HG03460 (cell line): ENCODE data around the gene TPP2.

Source experiments
- ATAC-seq: cut with Tn5 transposase; IDR thresholded peaks from one replicate; pipeline ENCODE4 v1.9.1; 2021; ENCODE audit not compliant: unreplicated experiment

The TPP2 gene

DNA sequence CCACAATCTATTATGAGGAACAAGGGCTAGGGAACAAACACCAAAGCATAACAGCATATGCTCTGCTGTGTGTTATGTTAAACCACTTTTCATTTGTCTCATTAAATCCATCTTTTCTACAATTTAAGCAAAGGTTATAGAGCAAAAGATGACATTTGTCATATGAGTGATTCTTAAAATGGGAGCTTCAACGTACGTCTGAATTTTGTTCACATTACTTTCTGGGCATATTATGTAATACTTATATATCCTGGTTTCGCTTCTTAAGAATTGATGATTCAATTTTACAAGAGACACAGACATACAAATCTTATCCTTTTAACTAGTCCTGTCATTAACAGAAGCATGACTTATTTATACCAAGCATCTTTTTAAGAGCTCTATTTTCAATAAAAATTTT, 3.3 kb upstream of the TPP2 start:
- no peak for ATAC-seq

DNA sequence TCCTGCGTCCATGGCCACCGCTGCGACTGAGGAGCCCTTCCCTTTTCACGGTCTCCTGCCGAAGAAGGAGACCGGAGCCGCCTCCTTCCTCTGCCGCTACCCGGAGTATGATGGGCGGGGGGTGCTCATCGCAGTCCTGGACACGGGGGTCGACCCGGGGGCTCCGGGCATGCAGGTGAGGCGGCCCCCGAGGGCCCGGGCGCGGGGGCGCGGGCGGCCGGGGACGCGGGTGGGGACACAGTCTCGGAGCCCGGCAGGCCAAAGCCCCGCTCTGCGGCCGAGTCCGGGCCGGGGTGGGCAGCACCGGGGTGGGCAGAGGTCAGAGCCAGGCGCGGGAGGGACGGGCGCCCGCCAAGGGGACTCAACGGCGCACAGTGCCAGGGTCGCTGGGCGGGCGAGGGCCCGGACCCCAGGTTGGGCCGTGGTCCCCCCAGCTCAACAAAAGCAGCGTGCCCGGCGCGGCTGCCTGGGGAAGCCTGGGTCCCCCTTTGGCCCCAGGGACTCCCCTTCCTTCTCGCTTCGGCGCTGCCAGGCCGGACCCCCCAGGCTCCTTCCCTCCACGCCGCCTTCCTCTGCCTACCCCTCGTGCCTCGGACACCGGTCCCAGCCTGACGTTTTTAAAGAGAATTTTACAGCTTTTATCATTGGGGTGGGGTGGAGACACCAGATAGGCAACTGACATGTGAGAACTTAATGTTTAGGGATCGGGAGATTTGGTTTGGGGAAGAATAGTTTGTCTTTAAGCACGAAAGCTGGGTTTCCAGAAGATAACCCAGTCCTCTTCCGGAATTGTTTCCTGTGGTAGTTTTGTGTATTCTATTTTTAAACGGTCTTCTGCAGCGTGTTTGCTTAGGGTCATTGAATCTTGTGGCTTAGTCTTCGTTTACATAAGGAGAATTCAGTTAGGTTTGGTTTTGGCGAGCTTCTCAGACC, 509 bp downstream of the TPP2 start:
- peak; percentile 32 for ATAC-seq

DNA sequence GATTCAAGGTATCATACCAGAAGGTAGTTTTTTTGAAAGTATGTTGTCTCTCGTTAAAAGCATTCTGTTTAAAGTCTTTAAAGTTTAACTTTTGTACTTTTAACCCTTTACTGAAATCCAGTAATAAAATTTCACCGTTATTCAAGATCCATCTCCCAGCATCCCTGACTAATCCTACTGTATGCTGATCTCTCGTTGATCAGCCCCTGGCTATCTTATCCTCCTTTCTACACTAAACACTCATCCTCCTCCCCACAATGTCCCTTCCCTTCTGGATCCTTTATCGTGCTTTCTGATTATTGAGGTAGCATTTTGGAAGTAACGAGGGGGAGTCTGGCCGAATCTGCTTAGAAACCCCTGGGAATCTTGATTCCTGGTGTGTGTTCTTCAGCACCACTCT, 1.3 kb downstream of the TPP2 start:
- no peak for ATAC-seq

DNA sequence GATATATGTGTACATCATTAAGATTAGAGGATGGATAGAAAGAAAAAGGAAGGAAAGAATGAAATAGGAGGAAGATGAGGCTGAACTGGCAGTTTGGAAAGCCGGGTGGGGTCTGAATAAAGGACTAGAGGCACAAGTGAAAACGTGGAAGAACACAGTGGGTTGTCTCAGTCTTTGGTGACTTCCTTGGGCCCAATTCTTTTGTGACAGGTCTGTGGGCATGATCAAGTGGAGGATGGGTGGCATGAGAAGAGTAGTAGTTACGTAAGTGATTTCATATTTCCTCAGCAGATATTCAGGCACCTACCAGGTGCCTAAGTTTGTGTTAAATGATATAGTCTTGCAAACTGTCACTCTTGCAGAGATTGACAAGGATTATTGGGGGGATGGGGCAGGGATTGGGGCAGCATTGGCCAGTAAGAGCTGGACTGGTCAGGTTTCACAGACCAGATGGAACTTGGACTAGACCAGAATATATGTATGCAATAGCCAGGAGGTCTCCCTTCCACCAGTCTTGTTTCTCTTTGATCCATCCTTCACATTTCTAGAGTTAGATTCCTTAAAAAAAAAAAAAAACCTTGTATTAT, 2.7 kb downstream of the TPP2 start:
- ATAC-seq, result no peak

DNA sequence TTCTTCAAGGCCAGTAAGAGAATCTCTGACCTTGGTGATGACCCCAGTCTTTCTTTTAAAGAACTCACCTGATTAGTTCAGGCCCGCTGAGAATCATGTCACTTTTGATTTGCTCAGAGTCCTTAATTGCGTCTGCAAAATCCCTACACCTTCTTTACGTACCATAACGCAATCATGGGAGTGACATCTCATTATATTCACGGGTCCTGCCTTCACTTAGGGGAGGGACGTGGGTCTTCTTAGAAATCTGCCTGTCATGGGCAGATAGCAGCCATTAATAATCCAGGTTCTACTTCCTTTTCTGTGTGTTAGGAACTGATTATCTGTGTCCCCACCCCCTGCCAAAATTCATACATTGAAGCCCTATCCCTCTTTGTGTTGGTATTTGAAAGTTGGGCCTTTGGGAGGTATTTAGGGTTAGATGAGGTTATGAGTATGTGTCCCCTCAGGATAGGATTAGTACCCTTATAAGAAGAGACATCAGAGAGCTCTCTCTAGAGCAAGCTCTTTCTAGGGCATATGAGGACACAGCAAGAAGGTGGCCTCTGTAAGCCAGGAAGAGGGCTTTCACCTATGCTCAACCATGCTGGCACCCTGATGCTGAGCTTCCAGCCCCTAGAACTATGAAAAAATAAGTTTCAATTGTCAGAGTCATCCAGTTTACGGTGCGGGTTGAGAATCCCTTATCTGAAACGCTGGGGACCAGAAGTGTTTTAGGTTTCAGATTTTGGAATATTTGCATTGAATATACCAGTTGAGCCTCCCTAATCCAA, 9.9 kb downstream of the TPP2 start:
- ATAC-seq, result no peak

DNA sequence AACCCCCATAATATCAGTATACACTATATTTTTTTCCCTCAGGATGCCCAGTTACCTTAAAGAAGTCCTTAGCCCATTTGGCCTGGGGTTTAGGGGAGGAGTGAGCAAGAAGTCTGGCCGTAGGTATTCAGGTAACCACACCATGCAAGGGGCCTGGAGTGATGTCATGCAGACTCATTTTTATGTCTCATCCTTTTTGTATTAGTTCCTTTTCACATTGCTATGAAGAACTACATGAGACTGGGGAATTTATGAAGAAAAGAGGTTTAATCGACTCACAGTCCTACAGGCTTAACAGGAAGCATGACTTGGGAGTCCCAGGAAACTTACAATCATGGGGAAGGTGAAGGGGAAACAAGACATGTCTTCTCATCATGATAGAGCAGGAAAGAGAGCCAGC, 12.2 kb downstream of the TPP2 start:
- no peak for ATAC-seq

DNA sequence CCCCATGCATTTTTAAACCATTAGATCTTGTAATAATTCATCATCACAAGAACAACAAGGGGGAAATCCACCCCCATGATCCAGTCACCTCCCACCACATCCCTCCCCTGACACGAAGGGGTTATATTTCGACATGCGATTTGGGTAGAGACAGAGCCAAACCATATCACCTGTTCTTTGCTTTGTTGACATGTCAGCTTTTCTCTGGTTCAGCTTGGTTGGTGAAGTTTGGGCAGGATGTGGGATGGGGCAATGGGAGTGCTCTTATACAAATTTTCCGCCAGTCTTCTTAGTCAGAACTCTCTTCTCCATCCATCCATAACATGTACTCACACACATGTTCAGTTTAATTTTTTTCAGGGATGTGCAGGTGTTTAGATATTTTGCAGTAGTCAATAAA, 12.9 kb downstream of the TPP2 start:
- ATAC-seq, result no peak

DNA sequence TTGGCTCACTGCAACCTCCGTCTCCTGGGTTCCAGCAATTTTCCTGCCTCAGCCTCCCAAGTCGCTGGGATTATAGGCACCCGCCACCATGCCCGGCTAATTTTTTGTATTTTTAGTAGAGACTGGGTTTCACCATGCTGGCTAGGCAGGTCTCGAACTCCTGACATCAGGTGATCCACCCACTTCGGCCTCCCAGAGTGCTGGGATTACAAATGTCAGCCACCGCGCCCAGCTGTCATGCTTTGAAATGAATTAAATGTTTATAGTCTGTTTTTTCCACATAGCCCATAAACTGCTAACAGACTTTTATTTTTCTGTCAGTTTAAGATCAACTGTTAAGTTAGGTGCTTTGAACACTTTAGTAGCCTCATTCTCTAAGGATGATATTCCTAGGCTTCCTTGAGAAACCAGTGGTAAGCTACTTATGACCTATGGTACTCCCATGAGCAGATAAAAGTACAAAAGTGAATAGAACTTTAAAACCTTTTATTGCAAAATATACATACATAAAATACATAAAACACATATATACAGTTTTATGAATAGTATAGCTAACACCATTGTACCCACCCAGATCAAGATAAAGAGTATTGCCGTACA, 13.6 kb downstream of the TPP2 start:
- no peak for ATAC-seq

DNA sequence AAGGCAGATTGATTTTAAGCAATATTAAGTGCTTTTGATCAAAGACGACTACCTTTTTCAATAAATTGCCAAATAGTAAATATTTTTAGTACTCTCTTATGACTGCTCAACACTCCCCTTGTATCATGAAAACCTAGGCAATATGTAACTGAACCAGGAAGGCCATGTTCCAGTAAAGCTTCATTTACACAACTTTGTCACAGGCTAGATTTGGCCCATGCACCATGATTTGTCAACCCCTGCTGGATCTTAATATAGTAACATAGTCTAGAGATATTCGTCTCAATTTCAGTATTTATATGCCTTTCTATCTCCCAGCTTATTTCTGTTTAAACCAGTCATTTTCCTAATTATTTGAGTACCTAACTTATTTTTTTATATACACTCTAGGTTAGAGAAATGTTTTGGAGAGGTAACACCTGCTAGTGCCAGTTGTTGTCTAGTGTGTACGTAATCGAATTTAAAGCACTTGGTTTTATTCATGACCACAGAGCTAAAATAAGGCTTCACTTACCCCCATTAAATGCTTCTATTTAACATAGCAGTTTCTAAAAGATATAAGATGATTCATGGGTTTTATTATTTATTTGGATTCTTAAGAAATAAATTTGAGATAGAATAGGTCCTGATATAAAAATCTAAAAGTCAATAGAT, 21.0 kb downstream of the TPP2 start:
- ATAC-seq, result no peak

DNA sequence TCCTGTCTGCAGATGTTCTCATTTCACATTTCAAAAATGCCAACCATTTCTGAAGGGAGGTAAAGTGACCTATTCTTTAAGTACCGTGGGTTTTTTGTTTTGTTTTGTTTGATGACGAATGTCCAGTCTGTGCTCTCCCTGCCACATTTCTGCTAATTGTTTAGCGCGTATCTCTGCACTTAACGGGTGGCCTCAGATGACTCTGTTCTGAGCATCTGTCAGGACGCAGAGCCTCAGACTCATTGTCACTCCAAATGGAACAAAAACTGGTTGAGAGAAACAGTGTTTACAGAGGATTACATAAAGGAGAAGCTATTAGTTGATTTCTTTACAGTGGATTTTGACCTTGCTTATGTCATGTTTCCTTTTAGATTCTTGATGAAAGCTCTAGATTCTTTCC, 23.7 kb downstream of the TPP2 start:
- no peak for ATAC-seq

DNA sequence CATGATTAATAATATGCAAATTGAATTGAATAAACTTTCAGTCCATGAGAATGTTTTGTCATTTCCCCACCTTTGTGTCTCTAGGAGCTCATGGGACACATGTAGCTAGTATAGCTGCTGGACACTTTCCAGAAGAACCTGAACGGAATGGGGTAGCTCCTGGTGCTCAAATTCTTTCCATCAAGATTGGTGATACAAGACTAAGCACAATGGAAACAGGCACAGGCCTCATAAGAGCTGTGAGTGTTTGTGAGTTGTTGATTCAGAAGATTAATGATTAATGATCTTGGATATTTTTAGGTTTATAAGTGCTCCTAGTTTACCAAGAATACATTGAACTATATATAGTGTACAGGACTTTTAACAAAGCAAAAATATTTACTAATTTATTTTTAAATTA, 30.1 kb downstream of the TPP2 start:
- no peak for ATAC-seq

DNA sequence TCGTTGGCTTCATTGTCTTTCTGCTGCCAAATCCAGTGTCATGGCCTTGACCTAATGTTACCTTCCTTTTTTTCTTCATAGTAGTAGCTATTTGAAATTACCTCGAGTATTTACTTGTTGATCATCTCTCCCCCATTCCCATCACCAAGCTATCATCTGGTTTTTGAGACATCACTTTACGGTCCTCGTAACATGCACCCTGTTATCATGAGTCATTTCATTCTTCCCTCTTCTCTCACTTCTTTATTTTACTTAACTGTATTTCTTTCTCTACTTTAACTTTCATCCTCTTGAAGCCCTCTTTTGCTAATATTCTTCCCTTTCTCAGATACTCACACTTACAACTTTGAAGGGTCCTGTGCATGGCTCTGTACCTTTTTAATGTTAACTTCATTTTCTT, 31.8 kb downstream of the TPP2 start:
- ATAC-seq, result no peak

DNA sequence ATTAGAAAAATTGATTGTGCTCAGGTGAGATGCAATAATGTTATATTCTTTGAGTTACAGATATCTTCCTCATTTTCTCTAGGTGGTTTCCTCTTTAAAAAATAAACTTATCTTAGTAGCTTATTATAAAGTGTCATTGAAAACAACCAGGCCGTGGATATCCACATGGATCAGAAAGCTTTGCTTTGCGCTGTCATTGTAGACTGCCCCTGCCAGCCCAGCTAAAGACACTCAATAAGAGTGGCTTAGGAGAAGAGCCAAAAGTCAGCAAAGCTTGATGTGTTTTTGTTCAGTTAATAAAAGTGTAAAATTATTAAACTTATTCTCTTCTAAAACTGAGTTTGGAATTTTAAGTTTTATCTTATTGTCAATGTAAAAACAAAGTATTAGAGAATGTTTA, 34.4 kb downstream of the TPP2 start:
- ATAC-seq, result no peak

DNA sequence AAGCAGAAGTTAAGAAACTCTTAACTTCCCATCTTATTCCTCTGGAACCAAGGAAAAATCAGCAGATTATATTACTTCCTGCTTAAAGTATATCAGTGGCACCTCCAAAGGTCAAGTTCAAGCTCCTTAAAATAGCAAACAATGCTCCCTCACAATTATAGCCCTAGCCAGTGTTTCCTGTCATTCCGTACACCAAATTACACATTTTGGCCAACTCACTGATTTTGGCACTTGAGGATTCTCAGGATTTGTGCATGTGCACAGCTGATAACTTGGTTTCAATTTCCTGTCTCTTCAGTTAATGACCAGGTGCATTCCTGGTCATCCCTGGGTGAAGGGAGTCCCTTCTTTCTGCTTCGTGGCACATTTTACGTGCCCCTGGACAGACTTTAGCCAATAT, 42.0 kb downstream of the TPP2 start:
- no peak for ATAC-seq

DNA sequence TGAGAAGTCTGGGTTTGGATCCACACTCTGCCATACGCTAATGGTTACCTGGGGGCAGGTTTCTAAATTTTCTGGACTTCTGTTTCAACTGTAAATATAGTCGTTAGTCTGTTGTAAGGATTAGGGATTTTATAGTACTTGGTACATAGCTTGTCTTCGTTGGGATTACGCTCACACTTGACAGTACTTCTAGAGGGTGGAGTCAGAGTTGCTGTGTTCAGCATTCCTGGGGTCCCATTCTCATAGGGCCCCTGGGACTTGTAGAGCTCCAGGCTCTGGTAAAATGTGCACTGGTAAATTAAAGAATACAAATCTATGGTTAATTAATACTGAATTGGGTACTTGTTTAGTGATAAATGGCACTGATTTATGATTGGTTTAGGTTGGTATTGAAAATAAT, 45.2 kb downstream of the TPP2 start:
- ATAC-seq, result no peak

DNA sequence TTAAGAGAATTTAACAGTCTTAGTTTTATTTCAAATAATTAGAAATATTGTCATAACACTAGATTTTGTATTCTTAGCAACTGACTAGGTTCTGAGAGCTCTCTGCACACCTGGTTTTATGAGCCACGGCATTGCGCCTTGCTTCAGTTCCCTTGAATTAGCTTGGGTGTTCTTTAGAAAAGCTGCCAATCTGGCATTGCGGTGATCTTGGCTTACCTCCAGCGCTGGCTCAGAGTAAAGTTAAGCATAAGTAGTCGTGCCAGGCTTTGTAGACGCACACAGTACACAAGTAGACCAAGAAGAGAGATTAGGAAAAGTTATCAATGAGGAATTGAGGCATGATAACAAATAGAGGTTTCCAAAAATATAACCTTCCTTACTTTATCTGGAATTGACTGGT, 45.7 kb downstream of the TPP2 start:
- no peak for ATAC-seq

DNA sequence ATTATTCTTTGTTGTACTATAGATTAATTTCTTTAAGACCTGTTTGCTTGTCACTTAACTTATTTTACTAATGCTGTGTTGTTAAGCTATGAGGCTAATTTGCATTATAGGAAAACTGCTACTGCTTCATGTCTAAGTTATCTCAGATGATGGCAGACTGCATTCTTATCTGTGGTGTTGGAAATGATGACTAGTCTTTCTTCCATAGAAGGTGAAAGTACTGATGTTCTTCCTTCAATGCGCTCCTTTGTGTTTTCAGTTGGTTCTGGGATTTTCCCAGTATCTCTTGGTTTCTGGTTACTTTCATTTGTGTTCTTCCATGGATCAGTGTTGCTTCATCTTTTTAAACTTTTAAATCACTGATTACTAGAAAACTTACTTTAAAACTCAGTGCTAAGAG, 46.9 kb downstream of the TPP2 start:
- no peak for ATAC-seq

DNA sequence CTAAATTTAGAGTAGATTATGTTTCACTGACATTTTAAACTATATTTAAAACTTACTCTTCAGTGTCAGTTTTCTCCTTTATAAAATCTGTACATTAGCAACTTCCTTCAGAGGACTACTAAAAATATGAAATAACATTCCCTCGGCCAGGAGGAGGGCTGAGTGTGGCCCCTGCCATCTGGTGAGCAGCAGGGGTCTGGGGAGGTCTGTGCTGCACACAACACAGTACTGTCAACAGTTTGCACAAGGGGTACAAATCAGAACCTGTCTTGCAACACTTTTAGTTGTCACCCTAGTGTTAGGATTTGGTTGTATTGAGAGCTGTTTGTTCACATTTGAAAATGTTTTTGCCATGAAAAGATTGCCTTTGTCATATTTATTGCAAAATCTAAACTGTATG, 48.9 kb downstream of the TPP2 start:
- ATAC-seq, result no peak

DNA sequence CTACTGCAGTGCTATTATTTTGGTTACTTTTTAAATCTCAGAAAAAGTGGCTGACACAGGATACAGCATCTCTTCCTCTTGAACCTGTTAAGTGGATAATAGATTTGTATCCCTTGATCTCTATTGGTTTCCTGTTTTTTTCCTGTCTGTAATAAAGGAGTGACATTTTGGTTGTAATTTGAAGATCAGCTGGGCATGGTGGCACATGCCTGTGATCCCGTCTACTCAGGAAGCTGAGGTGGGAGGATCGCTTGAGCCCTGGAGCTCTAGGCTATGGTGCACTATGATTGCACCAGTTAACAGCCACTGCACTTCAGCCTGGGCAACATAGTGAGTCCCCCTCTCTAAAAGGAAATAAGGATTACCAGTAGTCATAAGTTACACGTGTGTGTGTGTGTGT, 51.3 kb downstream of the TPP2 start:
- no peak for ATAC-seq

DNA sequence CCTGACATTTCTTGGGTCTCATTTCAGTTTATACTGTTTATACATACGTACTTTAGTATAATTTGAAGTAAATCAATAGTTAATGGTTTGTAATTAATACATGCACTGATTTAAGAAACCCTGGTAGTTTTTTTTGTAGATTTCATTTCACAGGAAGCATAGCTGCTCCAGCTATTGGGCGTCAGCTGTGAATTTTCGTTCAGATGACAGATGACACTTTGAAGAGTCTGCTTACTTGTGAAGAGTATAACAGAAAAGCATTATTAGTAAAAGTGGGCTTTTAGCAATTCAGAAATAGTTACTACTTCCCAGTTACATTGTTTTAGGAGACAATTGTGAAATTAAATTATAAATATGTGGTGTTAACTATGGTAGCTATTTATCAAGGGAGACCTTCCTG, 53.7 kb downstream of the TPP2 start:
- no peak for ATAC-seq

DNA sequence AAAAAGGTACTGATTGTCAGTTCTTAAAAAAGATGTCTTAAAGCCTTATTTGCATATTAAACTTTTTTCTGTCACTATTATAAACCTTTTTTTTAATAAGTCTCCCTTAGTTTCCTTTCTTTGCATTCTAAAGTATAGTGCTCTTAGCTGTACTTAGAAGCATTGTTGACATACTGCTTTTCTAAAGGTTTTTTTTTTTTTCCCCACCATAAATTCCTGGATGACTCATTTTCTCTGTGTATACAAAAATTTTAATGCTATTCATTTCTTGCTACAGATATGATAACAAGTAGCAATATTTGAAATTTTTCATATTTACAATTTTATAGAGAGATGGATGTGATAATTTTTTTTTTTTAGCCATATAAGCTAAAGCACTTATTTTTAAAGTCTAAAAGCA, 54.6 kb downstream of the TPP2 start:
- no peak for ATAC-seq
